Fibroblast of pulmonary artery (primary cell): ENCODE results near the gene RSRC1.

Experiments
- DNase-seq: peaks from one replicate; pipeline ENCODE4 v3.0.0-alpha.2; 2010; ENCODE audit warnings: low read depth
- H3K4me3 ChIP-seq: replicated peaks from 2 replicates; pipeline ENCODE4 v1.5.1; 2011; ENCODE audit warnings: low read depth, mild to moderate bottlenecking, control low read depth, low read length, moderate library complexity
- CTCF ChIP-seq: IDR thresholded peaks from 2 replicates; pipeline ENCODE4 v1.5.1; 2011; ENCODE audit warnings: mild to moderate bottlenecking, control low read depth, low read length, inconsistent platforms; ENCODE audit errors: missing control alignments

The RSRC1 gene

GRCh38 chr3:158165730-158166129 is 55.8 kb downstream of the RSRC1 start:
- no peak for DNase-seq
- no peak for TF ChIP-seq CTCF
- no peak overlapping the region for H3K4me3 ChIP-seq

- DNase-seq = no peak
- TF ChIP-seq CTCF = no peak
- H3K4me3 ChIP-seq = no peak overlapping the region
Measured at GRCh38 chr3:158166223-158166622, 56.3 kb downstream of the RSRC1 start.

- H3K4me3 ChIP-seq = no peak overlapping the region
- no peak for TF ChIP-seq CTCF
- peak; percentile 97 for DNase-seq
Measured at GRCh38 chr3:158167737-158168557, 58.1 kb downstream of the RSRC1 start.

GRCh38 chr3:158169091-158169491 is 59.2 kb downstream of the RSRC1 start:
- no peak for TF ChIP-seq CTCF
- DNase-seq = no peak
- H3K4me3 ChIP-seq = no peak overlapping the region

GRCh38 chr3:158181096-158181495 is 71.2 kb downstream of the RSRC1 start:
- DNase-seq = no peak
- H3K4me3 ChIP-seq = no peak overlapping the region
- TF ChIP-seq CTCF = no peak

- no peak for DNase-seq
- TF ChIP-seq CTCF = no peak
- no peak overlapping the region for H3K4me3 ChIP-seq
Measured at GRCh38 chr3:158185711-158186110, 75.8 kb downstream of the RSRC1 start.

- no peak for DNase-seq
- TF ChIP-seq CTCF = no peak
- H3K4me3 ChIP-seq = no peak overlapping the region
Measured at GRCh38 chr3:158200955-158201354, 91.1 kb downstream of the RSRC1 start.
